GM12878 (cell line): ENCODE results near the gene TEFM.

Source experiments
- MXI1 ChIP-seq: fragments of 150-350 bp; IDR thresholded peaks from 2 replicates; pipeline ENCODE4 v1.6.1; 2011; ENCODE audit warnings: low read depth, mild to moderate bottlenecking, inconsistent platforms, low read length, improper control_type of control experiment
- MYC ChIP-seq: IDR thresholded peaks from 2 replicates; pipeline ENCODE4 v1.6.1; 2011; ENCODE audit warnings: mild to moderate bottlenecking, low read length, moderate library complexity, inconsistent platforms; ENCODE audit not compliant: insufficient read depth, insufficient replicate concordance, insufficient read length, severe bottlenecking
- POLR2A ChIP-seq: IDR thresholded peaks from 2 replicates; pipeline ENCODE4 v1.6.1; 2011; ENCODE audit warnings: low read depth, mild to moderate bottlenecking, low read length
- POLR2AphosphoS5 ChIP-seq: IDR thresholded peaks from 2 replicates; pipeline ENCODE4 v1.6.1; 2011; ENCODE audit warnings: mild to moderate bottlenecking, low read length, inconsistent platforms
- SPI1 ChIP-seq: IDR thresholded peaks from 2 replicates; pipeline ENCODE4 v1.6.1; 2011; ENCODE audit warnings: low read depth, mild to moderate bottlenecking, low read length, moderate library complexity, borderline replicate concordance; ENCODE audit not compliant: insufficient read depth
- TCF7 ChIP-seq: IDR thresholded peaks from 2 replicates; pipeline ENCODE4 v1.6.1; 2014; ENCODE audit warnings: antibody characterized with exemption, borderline replicate concordance
- ZBED1 ChIP-seq: IDR thresholded peaks from 2 replicates; pipeline ENCODE4 v1.6.1; 2016; ENCODE audit warnings: borderline replicate concordance
- ZNF274 ChIP-seq: IDR thresholded peaks from one replicate; pipeline ENCODE4 v1.8.0; 2011; ENCODE audit not compliant: insufficient read length, insufficient read depth
- TF ChIP-seq, protein P1 (sequence below), 3 experiments: IDR thresholded peaks in 2 of 3; conservative IDR thresholded peaks in 1 of 3; 2 replicates each; pipeline ENCODE4 v1.5.1; 2011; ENCODE audit warnings: low read depth in 3 of 3, low read length in 3 of 3, mild to moderate bottlenecking in 3 of 3, control low read depth in 2 of 3, moderate library complexity in 2 of 3, inconsistent platforms in 1 of 3, mixed read lengths in 1 of 3; ENCODE audit not compliant: control insufficient read depth in 2 of 3, insufficient read depth in 1 of 3; ENCODE audit errors: extremely low read depth in 1 of 3

GRCh38 chr17:30924341-30924740 is 18.3 kb upstream of the TEFM start:
- TF ChIP-seq MYC (no peak), ZNF274 (no peak), POLR2A (no peak), ZBED1 (no peak), SPI1 (no peak), TCF7 (no peak), MXI1 (no peak), POLR2AphosphoS5 (no peak)
- TF ChIP-seq, protein P1, sequence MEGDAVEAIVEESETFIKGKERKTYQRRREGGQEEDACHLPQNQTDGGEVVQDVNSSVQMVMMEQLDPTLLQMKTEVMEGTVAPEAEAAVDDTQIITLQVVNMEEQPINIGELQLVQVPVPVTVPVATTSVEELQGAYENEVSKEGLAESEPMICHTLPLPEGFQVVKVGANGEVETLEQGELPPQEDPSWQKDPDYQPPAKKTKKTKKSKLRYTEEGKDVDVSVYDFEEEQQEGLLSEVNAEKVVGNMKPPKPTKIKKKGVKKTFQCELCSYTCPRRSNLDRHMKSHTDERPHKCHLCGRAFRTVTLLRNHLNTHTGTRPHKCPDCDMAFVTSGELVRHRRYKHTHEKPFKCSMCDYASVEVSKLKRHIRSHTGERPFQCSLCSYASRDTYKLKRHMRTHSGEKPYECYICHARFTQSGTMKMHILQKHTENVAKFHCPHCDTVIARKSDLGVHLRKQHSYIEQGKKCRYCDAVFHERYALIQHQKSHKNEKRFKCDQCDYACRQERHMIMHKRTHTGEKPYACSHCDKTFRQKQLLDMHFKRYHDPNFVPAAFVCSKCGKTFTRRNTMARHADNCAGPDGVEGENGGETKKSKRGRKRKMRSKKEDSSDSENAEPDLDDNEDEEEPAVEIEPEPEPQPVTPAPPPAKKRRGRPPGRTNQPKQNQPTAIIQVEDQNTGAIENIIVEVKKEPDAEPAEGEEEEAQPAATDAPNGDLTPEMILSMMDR (IDR thresholded peaks at IDR 0.05 in 2 of 3, conservative IDR thresholded peaks at IDR 0.05 in 1 of 3; ENCODE audit: control insufficient read depth in 2 of 3, extremely low read depth in 1 of 3, insufficient read depth in 1 of 3, low read depth in 3 of 3, low read length in 3 of 3), result no peak
